Activated CD4-positive, alpha-beta T cell treated with anti-CD3 and anti-CD28 coated beads, Interleukin-2, amount 50 U/mL, for 1 hour (primary cell): ENCODE data around the gene PTMS.

Source experiments
- DNase-seq: peaks from one replicate; pipeline ENCODE4 v3.0.0-alpha.2; 2020

Gene PTMS

GRCh38 chr12:6790496-6791150 is 24.5 kb downstream of the PTMS start:
- DNase-seq: peak; percentile 45

- DNase-seq: no peak
Measured at GRCh38 chr12:6791931-6792520, 25.9 kb downstream of the PTMS start.

- DNase-seq: peak; percentile 34
Measured at GRCh38 chr12:6792522-6793201, 26.5 kb downstream of the PTMS start.

- no peak for DNase-seq
Measured at GRCh38 chr12:6795088-6795487, 28.9 kb downstream of the PTMS start.

GRCh38 chr12:6796576-6796975 is 30.4 kb downstream of the PTMS start:
- no peak for DNase-seq

GRCh38 chr12:6799147-6799546 is 33.0 kb downstream of the PTMS start:
- no peak for DNase-seq

GRCh38 chr12:6807170-6807569 is 41.0 kb downstream of the PTMS start:
- DNase-seq: no peak

- DNase-seq: no peak
Measured at GRCh38 chr12:6809056-6809455, 42.9 kb downstream of the PTMS start.

- DNase-seq: no peak
Measured at GRCh38 chr12:6810758-6811157, 44.6 kb downstream of the PTMS start.

- no peak for DNase-seq
Measured at GRCh38 chr12:6813363-6813762, 47.2 kb downstream of the PTMS start.

GRCh38 chr12:6816598-6816997 is 50.4 kb downstream of the PTMS start:
- no peak for DNase-seq

- DNase-seq: no peak
Measured at GRCh38 chr12:6817098-6817497, 50.9 kb downstream of the PTMS start.

- no peak for DNase-seq
Measured at GRCh38 chr12:6817662-6818157, 51.5 kb downstream of the PTMS start.

- no peak for DNase-seq
Measured at GRCh38 chr12:6818222-6818621, 52.1 kb downstream of the PTMS start.

- DNase-seq: no peak
Measured at GRCh38 chr12:6818645-6819044, 52.5 kb downstream of the PTMS start.

- DNase-seq: no peak
Measured at GRCh38 chr12:6819106-6820030, 53.2 kb downstream of the PTMS start.

GRCh38 chr12:6820166-6820565 is 54.0 kb downstream of the PTMS start:
- no peak for DNase-seq
